DOHH2 (cell line): ENCODE data around the gene ARL15.

ENCODE experiments used
- H3F3A ChIP-seq: fragments of 200-600 bp; sonication (generic), shearing (Covaris generic); 2 replicates; pipeline ENCODE4 v1.6.0; 2016; ENCODE audit warnings: antibody characterized with exemption, mild to moderate bottlenecking; ENCODE audit not compliant: control insufficient read depth, insufficient read depth
- H3K27ac ChIP-seq: fragments of 200-600 bp; sonication (generic); 2 replicates; pipeline ENCODE4 v1.5.1; 2014; ENCODE audit warnings: low read depth, mild to moderate bottlenecking, low read length, moderate library complexity
- H3K27me3 ChIP-seq: fragments of 200-600 bp; sonication (generic); 2 replicates; pipeline ENCODE4 v1.6.1; 2014; ENCODE audit warnings: mild to moderate bottlenecking, low read length, mixed read lengths; ENCODE audit not compliant: control insufficient read depth
- H3K36me3 ChIP-seq: fragments of 200-600 bp; sonication (generic); 2 replicates; pipeline ENCODE4 v1.6.1; 2014; ENCODE audit warnings: mild to moderate bottlenecking, low read length, moderate library complexity, mixed read lengths; ENCODE audit not compliant: control insufficient read depth
- H3K4me1 ChIP-seq: fragments of 200-600 bp; sonication (generic); 2 replicates; pipeline ENCODE4 v1.6.1; 2014; ENCODE audit warnings: mild to moderate bottlenecking, low read length, mixed read lengths; ENCODE audit not compliant: control insufficient read depth
- H3K4me2 ChIP-seq: fragments of 200-600 bp; sonication (generic); 2 replicates; pipeline ENCODE4 v1.6.0; 2014; ENCODE audit warnings: mild to moderate bottlenecking, low read length, moderate library complexity
- H3K4me3 ChIP-seq: fragments of 200-600 bp; sonication (generic); 2 replicates; pipeline ENCODE4 v1.5.1; 2014; ENCODE audit warnings: mild to moderate bottlenecking, low read length, mixed read lengths
- H3K79me2 ChIP-seq: fragments of 200-600 bp; sonication (generic); 2 replicates; pipeline ENCODE4 v1.6.1; 2014; ENCODE audit warnings: mild to moderate bottlenecking, low read length, mixed read lengths; ENCODE audit not compliant: control insufficient read depth
- H3K9me2 ChIP-seq: fragments of 200-600 bp; sonication (generic); replicated peaks from 2 replicates; pipeline ENCODE4 v1.6.1; 2014; ENCODE audit warnings: mild to moderate bottlenecking, low read length, mixed read lengths; ENCODE audit not compliant: control insufficient read depth
- H3K9me3 ChIP-seq: fragments of 200-600 bp; sonication (generic); 2 replicates; pipeline ENCODE4 v1.6.1; 2014; ENCODE audit warnings: antibody characterized with exemption, low read length, mixed read lengths; ENCODE audit not compliant: control insufficient read depth, insufficient read depth
- H4K20me1 ChIP-seq: fragments of 200-600 bp; sonication (generic); 2 replicates; pipeline ENCODE4 v1.6.0; 2014; ENCODE audit warnings: low read depth, mild to moderate bottlenecking, antibody characterized with exemption, low read length, moderate library complexity; ENCODE audit not compliant: control insufficient read depth, insufficient read depth
- EZH2phosphoT487 ChIP-seq: fragments of 200-600 bp; sonication (generic); IDR thresholded peaks from 2 replicates; pipeline ENCODE4 v1.6.1; 2017; ENCODE audit warnings: borderline replicate concordance, mild to moderate bottlenecking, antibody characterized with exemption, low read length, moderate library complexity, mixed read lengths
- TF ChIP-seq, protein P1 (sequence below): fragments of 200-600 bp; sonication (generic); IDR thresholded peaks from one replicate; pipeline ENCODE4 v1.5.1; 2014; ENCODE audit warnings: antibody characterized with exemption, mild to moderate bottlenecking, low read depth, low read length; ENCODE audit not compliant: poor library complexity, severe bottlenecking

ARL15 gene

DNA sequence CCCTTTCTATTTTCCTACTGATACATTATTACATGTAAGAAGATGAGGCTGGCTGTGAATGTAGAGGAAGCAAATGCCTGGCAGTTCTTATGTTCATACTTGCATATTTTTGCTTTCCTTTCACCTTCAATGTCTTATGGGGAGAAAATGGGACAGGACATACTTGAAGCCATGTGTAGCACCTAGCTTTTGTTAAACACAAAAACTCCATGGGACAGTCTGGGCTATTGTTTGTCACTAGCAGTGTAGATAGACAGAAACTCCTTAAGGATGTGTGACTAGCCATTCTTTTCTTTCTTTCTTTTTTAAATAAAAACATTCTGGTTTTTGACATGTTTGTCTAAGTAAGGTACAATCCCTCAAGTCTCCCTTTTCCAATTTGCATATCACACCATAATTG, 122.7 kb downstream of the ARL15 start:
- H4K20me1 ChIP-seq: no peaks in the 10 kb centered on the region
- no peak overlapping the region for H3K4me3 ChIP-seq
- H3K79me2 ChIP-seq: no peaks in the 10 kb centered on the region
- H3F3A ChIP-seq: no peaks in the 10 kb centered on the region
- no peaks in the 10 kb centered on the region for H3K36me3 ChIP-seq
- no peaks in the 10 kb centered on the region for H3K27me3 ChIP-seq
- H3K4me2 ChIP-seq: peak overlapping the region; percentile 6; the same call in 1 of the 2 replicates
- no peaks in the 10 kb centered on the region for H3K9me3 ChIP-seq
- H3K27ac ChIP-seq: no peak overlapping the region
- no peak for TF ChIP-seq EZH2phosphoT487
- TF ChIP-seq, protein P1, sequence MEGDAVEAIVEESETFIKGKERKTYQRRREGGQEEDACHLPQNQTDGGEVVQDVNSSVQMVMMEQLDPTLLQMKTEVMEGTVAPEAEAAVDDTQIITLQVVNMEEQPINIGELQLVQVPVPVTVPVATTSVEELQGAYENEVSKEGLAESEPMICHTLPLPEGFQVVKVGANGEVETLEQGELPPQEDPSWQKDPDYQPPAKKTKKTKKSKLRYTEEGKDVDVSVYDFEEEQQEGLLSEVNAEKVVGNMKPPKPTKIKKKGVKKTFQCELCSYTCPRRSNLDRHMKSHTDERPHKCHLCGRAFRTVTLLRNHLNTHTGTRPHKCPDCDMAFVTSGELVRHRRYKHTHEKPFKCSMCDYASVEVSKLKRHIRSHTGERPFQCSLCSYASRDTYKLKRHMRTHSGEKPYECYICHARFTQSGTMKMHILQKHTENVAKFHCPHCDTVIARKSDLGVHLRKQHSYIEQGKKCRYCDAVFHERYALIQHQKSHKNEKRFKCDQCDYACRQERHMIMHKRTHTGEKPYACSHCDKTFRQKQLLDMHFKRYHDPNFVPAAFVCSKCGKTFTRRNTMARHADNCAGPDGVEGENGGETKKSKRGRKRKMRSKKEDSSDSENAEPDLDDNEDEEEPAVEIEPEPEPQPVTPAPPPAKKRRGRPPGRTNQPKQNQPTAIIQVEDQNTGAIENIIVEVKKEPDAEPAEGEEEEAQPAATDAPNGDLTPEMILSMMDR: no peak
- no peaks in the 10 kb centered on the region for H3K9me2 ChIP-seq
- H3K4me1 ChIP-seq: peaks cover 11% of the 10 kb centered on the region

DNA sequence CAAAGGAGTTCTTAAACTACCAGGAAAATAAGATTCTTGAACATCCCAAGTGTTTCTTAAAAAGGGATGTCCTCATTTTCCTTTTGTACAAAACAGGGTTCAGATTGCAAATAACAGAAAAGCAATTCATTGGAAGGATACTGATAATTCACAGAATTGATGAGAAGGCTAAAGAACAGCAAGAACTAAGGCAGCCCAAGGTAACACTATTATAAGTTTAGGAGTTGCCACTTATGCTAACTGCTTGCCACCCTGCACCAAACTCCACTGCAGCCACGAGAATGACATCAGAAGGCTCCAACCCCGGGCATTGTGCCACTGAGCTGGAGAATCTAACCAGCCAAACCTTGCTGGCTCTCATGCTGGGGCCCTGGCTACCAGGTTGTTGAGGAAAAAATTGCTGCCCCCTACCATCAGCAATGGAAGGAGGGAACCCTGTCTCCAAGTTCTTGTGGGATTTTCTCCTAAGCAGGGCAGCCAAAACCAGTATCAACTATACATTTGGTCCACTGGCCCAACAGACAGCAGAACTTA, 123.4 kb downstream of the ARL15 start:
- Histone ChIP-seq H3K79me2 (no peaks in the 10 kb centered on the region), H4K20me1 (no peaks in the 10 kb centered on the region), H3K9me2 (no peaks in the 10 kb centered on the region), H3K27me3 (no peaks in the 10 kb centered on the region), H3K4me3 (no peak overlapping the region), H3K36me3 (no peaks in the 10 kb centered on the region), H3K9me3 (no peaks in the 10 kb centered on the region), H3K4me1 (peaks cover 11% of the 10 kb centered on the region), H3K4me2 (no peak overlapping the region), H3F3A (no peaks in the 10 kb centered on the region), H3K27ac (no peak overlapping the region)
- no peak for TF ChIP-seq EZH2phosphoT487
- TF ChIP-seq, protein P1: no peak

DNA sequence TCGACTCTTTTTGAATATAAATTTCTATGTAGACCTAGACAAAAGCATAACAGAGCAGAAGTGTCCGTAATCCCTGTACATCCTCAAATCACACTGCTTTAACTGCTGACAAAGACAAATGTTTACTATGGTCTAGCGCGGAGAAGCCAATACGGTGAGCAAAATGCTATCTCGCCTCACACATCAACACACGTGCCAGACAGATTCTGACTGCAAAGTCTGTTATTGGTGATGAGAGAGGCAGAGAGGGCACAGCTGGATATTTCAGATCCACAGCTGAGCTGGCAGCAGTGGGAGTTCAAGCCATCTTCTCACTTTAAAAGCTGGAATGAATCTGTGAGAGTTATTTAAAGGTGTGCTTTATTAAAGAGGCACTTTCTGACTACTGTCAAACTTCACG, 124.3 kb downstream of the ARL15 start:
- Histone ChIP-seq H3K27ac (no peak overlapping the region), H3K9me2 (no peaks in the 10 kb centered on the region), H3K79me2 (no peaks in the 10 kb centered on the region), H3K4me2 (no peak overlapping the region), H4K20me1 (no peaks in the 10 kb centered on the region), H3K36me3 (no peaks in the 10 kb centered on the region), H3K9me3 (no peaks in the 10 kb centered on the region), H3K27me3 (no peaks in the 10 kb centered on the region), H3F3A (no peaks in the 10 kb centered on the region), H3K4me1 (peaks cover 11% of the 10 kb centered on the region), H3K4me3 (no peak overlapping the region)
- TF ChIP-seq EZH2phosphoT487: no peak
- TF ChIP-seq, protein P1: no peak
